NCI-H2081 treated with DMSO at 0.1 percent for 48 hours (cell line): ENCODE measurements around the gene CLIP1.
A peak's percentile ranks its signal among the peaks of the same experiment; 100 is the strongest.
"Not testable (repeated sequence)": the region's sequence is repeated elsewhere in the genome, so short reads cannot be mapped to it uniquely, and the experiment has no call there.

ENCODE experiments used
- DNase-seq: peaks from one replicate; lab custom pipeline; 2025; lab: John Stamatoyannopoulos, UW

Gene CLIP1

DNA sequence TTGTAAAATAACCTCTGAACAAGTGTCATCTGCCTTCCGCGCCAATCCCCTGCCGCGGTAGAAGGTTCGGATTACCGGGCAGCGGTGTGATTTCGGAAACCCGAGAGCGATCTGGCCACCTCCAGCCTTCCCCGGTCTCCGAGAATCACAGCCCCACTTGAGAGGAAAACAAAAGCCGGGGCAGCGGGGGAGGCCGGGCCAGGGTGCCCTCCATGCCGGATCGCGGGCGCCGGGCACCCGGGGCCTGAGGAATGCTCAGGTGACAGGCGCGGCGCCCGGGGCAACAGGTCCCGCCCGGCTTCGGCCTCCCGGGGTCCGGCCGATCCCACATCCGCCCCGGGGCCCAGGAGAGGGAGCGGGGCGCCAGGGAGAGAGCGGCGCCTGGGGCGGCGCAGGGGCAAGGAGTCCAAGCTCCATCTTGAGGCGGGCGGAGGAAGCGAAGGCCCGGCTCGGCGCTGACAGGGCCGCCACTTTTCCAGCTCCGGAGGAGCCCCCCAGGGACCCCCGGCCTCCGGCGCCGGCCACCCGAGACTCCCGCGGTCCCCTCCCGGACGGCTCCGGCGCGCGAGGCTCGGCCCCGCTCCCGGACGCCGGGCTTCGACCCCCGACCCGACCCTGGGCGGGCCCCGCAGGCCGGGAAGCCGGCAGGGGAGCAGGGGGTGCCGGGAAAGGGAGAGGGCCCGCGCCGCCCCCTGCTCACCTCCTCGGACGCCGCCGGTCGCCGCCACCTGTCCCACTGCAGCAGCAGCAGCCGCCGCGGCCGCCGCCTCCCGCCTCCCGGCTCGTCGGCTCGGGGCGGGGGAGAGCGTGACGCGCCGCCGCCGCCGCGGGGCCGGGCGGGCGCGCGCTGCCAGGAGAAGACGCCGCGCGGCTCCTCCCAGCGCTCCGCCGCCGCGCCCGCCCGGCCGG, at the start of gene CLIP1:
Gene CLIP1, minus strand, starts transcription at position 849 of the 909 bp plus-strand sequence. CDS start 42,217 bp downstream, outside the sequence.
- DNase-seq: no peak

DNA sequence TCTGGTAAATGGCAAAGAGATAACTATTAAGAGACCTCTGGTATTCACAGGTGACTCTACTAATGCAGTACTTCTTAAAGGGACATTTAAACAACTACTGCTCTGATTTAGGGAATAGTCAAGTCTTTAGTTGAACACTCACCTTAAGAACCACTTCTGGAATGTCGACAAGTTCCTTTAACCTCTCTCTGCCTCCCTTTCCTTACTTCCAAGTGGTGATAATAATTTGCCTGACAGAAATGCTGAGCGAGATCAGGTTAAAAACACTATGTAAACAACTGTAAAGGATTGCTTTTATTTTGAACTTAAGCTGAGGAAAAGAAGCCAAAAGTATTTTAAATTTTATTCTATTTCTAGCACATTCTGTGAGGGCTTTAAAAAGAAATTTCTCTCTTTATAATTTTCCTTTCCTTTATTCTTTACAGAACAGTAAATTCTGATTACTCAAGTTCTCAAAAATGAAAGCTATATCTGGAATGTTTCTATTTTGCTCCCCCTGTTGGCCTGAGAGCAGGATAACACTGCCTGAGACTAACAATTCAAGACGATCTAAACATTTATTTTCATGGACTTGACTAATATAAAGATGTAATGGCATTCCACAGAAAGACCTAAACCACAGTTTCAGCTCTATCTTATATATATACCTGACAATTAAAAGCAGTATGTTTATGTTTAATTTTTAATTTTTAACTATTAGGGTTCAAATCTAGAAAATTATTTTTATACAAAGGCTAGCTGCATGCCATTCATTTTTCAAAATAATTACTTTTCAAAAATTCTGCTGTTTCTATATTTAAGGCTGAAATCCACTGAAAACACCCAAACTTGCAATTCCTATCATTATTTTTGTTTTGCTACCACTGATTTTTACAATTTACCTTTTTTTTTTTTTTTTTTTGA, 49.1 kb upstream of the CLIP1 start:
- DNase-seq: peak; percentile 33

DNA sequence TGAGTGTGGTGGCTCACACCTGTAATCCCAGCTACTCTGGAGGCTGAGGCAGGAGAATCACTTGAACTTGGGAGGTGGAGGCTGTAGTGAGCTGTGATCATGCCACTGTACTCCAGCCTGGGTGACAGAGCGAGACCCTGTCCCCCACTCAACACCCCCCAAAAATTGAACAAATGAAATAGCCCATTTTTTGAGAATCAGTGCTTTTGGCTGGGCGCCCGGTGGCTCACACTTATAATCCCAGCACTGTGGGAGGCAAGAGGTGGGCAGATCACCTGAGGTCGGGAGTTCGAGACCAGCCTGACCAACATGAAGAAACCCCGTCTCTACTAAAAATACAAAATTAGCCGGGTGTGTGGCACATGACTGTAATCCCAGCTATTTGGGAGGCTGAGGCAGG, 48.1 kb upstream of the CLIP1 start:
- DNase-seq: not testable (repeated sequence)

DNA sequence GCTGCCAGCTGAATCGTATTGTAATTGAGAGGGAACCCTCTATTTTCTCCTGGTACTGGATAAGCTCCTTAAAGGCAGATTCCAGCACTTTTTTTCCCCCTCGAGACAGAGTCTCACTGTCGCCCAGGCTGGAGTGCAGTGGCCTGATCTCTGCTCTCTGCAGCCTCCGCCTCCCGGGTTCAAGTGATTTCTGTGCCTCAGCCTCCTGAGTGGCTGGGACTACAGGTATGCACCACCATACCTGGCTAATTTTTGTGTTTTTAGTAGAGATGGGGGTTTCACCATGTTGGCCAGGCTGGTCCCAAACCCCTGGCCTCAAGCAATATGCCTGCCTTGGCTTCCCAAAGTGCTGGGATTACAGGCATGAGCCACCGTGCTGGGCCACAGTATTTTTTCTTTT, 47.4 kb upstream of the CLIP1 start:
- not testable (repeated sequence) for DNase-seq

DNA sequence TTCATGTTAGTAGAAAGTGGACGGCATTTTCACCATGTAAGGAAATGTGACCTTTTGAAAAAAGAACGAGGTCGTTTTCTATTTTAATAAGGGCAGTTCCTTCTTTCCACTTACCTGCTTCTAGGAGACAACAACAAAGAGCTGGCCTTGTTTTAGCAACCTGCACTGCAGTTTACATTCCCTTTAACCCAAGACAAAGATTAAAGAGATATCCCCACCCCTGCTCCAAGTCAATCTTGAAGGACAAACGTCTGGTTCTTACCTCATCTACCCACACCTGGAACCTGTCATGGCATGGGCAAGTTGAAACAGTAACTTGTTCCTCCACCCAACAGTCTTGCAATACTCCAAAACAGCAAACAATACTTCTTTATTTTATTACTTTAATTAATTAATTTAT, 45.5 kb upstream of the CLIP1 start:
- no peak for DNase-seq

DNA sequence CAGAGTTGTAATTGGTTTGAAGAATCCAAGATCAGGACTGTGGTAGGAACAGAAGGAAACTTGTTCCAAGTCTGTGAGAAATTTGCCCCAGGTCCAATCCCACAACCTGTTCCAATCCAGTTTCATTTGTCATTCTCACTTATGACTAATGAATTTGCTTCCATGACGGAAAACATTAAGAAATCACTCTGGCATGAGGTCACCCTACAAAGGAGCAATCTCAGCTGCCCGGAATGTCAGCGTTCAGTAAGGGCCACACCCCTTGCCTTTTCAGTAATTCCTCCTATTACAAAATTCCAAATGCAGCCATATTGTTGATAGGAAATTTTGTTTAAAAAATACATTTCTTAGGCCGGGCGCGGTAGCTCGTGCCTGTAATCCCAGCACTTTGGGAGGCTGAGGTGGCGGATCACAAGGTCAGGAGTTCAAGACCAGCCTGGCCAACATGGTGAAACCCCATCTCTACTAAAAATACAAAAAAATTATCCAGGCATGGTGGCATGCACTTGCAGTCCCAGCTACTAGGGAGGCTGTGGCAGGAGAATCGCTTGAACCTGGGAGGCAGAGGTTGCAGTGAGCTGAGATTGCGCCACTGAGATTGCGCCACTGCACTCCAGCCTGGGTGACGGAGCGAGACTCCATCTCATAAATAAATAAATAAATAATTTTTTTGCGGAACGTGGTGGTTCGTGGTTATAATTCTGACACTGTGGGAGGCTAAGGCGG, 42.0 kb upstream of the CLIP1 start:
- DNase-seq: not testable (repeated sequence)

DNA sequence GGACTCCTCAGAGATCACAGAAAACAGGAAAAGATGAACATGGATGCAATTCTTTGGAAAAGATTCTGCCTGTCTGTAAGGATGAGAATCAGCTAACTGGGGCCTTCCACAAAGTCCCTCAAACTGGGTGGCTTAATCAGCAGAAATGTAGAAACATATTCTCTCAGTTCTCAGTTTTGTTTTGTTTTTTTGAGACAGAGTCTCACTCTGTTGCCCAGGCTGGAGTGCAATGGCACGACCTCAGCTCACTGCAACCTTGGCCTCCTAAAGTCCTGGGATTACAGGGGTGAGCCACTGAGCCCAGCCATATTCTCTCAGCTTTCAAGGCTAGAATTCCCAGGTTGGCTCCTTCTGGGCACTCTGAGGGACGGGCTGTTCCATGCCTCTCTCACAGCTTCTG, 38.2 kb upstream of the CLIP1 start:
- DNase-seq: no peak

DNA sequence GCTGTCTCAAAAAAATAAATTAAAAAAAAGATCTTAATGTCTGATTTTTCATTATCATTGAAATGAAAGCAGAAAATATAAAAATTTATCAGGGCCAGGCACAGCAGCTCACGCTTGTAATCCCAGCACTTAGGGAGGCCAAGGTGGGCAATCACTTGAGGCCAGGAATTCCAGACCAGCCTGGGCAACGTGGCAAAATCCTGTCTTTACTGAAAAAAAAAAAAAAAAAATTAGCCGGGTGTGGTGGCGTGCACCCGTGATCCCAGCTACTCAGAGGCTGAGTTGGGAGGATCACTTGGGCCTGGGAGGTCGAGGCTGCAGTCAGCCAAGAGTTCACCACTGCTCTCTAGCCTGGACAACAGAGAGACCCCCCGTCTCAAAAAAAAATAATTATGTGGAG, 37.6 kb upstream of the CLIP1 start:
- no peak for DNase-seq

DNA sequence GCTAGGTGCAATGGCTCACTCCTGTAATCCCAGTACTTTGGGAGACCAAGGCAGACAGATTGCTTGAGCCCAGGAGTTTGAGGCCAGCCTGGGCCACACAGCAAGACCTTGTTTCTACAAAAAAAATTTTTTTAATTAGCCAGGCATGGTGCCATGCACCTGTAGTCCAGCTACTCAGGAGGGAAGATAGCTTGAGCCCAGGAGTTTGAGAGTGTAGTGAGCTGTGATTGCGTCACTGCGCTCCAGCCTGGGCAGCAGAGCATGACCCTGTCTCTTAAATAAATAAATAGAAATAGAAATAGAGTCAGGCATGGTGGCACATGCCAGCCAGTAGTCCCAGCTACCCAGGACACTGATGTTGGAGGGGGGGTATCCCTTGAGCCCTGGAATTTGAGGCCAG, 36.7 kb upstream of the CLIP1 start:
- no peak for DNase-seq

DNA sequence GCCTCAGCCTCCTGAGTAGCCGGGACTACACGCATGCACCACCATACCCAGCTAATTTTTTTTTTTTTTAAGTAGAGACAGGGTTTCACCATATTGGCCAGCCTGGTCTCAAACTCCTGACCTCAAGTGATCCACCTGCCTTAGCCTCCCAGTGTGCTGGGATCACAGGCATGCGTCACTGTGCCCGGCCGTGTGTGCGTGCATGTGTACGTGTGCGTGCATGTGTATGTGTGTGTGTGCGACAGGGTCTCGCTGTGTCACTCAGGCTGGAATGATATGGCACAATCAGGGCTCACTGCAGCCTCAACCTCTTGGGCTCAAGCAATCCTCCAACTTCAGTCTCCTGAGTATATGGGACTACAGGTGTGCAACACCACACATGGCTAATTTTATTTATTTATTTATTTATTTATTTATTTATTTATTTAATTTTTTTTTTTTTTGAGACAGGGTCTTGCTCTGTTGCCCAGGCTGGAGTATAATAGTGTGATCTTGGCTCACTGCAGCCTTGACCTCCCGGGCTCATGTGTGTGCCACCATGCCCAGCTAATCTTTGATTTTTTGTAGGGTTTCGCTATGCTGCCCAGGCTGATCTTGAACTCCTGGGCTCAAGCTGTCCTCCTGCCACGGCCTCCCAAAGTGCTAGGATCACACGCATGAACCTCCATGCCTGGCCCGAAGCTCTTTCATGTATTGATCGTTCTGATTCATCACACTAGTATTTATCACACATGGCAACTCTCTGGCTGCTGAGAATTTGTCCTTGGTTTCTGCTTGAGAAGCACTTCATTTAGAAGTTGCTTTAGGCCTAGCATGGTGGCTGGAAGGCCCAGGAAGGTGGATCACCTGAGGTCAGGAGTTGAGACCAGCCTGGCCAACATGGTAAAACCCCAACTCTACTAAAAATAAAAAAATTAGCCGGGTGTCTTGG, 35.9 kb upstream of the CLIP1 start:
- no peak for DNase-seq

DNA sequence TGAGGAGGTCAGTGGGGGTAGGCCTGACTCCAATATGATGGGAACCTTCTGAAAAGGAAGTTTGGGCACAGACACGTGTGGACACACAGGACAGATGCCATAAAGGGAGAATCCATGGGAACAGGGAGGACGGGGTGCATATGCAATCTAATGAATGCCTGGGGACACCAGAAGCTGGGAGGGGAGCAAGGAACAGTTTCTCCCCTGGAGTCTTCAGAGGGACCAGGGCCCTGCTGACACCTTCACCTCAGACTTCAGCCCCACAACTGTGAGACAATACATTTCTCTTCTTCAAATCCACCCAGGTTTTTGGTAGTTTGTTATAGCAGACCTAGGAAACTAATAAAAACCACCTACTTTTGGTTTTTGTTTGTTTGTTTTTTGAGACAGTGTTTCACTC, 35.2 kb upstream of the CLIP1 start:
- no peak for DNase-seq

DNA sequence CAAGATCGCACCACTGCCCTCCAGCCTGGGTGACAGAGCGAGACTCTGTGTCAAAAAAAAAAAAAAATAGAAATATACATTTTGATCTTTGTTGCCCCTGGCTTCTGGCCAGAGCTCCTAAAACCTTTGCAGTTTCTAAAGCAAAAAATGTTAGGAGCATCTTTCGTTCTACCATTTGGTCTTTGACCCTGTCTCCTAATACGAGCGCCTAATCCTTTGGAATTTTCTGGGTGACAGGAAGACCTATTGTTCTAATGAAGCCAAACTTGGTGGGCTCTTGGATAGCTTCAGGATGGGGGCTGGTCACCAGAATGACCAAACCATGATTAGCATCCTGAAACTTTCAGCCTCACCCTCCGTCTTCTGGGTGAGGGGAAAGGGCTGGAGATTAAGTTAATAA, 32.3 kb upstream of the CLIP1 start:
- DNase-seq: no peak

DNA sequence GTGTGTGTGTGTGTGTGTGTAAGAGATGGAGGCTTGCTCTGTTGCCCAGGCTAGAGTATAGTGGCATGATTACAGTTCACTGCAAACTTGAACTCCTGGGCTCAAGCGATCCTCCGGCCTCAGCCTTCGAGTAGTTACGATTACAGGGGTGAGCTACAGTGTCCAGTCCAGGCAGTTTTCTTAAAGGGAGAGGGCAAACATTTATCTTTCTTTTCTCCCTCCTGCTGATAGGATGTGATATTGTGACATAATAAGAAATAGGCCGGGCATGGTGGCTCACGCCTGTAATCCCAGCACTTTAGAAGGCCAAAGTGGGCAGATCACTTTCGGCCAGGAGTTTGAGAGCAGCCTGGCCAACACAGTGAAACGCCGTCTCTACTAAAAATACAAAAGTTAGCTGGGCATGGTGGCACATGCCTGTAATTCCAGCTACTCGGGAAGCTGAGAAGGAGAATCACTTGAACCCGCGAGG, 31.8 kb upstream of the CLIP1 start:
- DNase-seq: no peak

DNA sequence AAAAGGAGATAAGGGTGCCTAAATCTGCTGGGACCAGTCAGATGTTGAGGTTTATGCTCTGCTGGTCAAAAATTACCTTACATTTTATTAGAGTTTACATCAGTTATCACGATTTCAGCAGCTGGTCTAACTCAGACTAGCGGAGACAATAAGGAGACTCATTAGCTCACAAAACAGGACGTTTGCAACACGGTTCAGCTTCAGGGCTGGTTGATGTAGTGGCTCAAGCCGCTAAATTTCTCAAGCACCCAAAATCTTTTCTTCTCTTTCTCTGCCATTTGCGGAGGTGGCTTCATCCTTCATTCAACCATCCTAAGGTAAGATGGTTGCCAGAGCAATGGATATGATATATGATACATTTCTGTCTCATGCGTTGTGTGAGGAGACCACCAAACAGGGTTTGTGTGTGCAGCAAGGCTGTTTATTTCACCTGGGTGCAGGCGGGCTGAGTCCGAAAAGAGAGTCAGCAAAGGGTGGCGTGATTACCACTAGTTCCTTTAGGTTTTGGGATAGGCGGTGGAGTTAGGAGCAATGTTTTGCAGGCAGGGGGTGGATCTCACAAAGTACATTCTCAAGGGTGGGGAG, 30.3 kb upstream of the CLIP1 start:
- DNase-seq: no peak

DNA sequence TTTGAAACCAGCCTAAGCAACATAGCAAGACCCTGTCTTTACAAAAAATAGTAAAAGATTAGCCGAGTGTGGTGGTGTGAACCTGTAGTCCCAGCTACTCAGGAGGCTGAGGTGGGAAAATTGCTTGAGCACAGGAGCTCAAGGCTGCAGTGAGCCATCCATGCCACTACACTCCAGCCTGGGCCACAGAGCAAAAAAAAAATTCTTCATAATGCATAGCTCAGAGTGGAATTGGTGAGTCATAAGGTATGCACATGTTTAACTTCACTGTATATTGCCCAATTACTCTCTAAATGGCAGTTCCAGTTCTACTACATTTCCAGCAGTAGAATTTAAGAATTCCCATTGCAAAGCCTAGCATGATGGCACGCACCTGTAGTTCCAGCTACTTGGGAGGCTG, 26.8 kb upstream of the CLIP1 start:
- no peak for DNase-seq

DNA sequence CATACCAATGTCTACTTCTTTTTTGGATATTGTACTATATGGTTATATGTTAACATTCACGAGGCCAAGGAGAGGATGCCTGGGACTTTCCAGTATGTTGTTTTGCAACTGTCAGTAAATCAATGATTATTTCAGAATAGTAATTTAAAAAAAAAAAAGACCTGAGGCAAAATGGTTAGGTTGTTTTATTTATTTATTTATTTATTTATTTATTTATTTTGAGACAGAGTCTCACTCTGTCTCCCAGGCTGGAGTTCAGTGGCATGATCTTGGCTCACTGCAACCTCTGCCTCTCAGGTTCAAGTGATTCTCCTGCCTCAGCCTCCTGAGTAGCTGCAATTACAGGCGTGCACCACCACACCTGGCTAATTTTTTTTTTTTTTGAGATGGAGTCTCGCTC, 25.4 kb upstream of the CLIP1 start:
- not testable (repeated sequence) for DNase-seq

DNA sequence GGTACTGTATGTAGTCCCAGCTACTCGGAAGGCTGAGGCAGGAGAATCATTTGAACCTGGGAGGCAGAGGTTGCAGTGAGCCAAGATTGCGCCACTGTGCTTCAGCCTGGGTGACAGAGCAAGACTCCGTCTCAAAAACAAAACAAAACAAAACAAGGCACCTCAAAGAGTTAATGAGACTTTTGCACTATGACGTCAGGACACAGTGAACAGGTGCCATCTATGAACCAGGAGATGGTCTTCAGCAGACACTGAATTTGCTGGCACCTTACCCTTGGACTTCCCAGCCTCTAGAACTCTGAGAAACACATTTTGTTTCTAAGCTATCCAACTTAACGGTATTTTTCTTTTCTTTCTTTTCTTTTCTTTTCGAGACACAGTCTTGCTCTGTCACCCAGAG, 23.9 kb upstream of the CLIP1 start:
- DNase-seq: not testable (repeated sequence)

DNA sequence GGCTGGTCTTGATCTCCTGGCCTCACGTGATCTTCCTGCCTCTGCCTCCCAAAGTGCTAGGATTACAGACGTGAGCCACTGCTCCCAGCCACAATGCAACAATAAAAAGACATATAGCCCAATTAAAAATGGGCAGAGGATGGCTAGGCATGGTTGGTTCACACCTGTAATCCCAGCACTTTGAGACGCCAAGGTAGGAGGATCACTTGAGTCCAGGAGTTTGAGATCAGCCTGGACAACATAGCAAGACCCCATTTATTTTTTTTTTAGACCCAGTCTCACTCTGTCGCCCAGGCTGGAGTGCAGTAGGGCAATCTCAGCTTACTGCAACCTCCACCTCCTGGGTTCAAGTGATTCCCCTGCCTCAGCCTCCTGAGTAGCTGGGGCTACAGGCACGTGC, 21.6 kb upstream of the CLIP1 start:
- not testable (repeated sequence) for DNase-seq

DNA sequence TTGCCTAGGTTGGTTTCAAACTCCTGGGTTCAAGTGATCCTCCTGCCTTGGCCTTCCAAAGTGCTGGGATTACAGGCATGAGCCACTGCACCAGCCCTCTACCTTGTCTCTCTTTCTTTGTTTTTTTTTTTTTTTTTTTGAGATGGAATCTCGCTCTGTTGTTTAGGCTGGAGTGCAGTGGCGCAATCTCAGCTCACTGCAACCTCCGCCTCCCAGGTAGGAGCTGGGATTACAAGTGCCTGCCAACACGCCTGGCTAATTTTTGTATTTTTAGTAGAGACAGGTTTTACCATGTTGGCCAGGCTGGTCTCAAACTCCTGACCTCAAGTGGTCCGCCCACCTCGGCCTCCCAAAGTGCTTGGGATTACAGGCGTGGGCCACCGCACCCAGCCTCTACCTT, 16.4 kb upstream of the CLIP1 start:
- DNase-seq: not testable (repeated sequence)

DNA sequence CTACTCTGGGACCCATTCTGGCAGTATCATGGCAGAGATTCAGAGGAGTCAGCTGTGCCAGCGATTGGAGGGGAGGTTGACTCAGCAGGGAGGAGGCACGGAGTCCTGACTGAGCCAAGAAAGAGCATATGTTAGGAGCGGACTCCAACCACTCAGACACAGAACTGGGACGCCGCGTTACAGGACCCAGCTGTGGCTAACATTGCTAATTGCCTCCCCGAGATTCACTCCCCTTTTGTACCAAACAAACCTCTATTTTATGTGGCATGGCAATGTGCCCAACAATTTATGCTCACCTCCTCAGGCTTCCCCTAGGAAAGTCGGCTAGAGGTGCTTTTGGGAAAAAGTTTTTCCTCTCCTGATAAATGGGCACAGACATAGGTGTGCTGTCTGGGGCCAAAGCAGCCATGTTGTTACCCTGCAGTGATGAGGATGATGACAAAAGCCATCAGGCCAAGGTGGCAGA, 15.2 kb upstream of the CLIP1 start:
- peak; percentile 26 for DNase-seq
